GM12873 (cell line): ENCODE data around the gene ADORA3.

Experiments used
- TF ChIP-seq, protein P1 (sequence below): IDR thresholded peaks from 2 replicates; pipeline ENCODE4 v1.5.1; 2012; ENCODE audit warnings: low read depth, mild to moderate bottlenecking, moderate library complexity, low read length, control low read depth; ENCODE audit not compliant: insufficient read depth; ENCODE audit errors: missing control alignments

The ADORA3 gene

DNA sequence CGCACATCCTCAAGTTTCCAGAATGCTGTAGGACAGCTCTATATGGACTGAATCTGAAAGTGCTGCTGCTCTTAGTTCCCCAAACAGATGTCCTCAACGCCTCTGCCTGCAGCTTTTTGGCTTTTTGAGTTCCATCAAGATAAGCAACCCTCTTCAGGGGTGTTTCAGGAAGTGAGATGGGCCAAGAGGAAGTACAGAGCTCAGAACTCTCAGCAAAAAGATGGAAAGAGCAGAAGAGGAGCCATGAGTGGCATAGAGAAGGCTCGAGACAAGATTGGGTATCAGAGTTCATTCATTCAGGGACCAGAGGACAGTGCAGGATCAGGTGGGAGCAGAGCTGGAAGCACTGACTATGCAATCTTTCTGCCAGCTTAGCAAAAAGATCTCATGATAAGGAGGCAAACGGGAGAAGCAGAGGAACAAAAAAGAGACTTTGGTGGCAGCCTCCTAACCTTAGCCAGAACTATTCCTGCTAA, at the start of gene ADORA3, which contains the start of gene TMIGD3:
Gene ADORA3, minus strand, starts transcription at position 49 of the 476 bp plus-strand sequence. CDS start 279 bp downstream, outside the sequence.
Gene TMIGD3, minus strand, starts transcription at position 49 of the 476 bp plus-strand sequence. CDS start 279 bp downstream, outside the sequence.
- TF ChIP-seq, protein P1, sequence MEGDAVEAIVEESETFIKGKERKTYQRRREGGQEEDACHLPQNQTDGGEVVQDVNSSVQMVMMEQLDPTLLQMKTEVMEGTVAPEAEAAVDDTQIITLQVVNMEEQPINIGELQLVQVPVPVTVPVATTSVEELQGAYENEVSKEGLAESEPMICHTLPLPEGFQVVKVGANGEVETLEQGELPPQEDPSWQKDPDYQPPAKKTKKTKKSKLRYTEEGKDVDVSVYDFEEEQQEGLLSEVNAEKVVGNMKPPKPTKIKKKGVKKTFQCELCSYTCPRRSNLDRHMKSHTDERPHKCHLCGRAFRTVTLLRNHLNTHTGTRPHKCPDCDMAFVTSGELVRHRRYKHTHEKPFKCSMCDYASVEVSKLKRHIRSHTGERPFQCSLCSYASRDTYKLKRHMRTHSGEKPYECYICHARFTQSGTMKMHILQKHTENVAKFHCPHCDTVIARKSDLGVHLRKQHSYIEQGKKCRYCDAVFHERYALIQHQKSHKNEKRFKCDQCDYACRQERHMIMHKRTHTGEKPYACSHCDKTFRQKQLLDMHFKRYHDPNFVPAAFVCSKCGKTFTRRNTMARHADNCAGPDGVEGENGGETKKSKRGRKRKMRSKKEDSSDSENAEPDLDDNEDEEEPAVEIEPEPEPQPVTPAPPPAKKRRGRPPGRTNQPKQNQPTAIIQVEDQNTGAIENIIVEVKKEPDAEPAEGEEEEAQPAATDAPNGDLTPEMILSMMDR, result no peak

GRCh38 chr1:111553196-111553595, 49.8 kb upstream of the ADORA3 start:
- TF ChIP-seq, protein P1, result no peak

GRCh38 chr1:111552587-111552986, 49.2 kb upstream of the ADORA3 start:
- TF ChIP-seq, protein P1, result no peak

- TF ChIP-seq, protein P1, result no peak
These were observed 48.4 kb upstream of the ADORA3 start for GRCh38 chr1:111551623-111552411.

DNA sequence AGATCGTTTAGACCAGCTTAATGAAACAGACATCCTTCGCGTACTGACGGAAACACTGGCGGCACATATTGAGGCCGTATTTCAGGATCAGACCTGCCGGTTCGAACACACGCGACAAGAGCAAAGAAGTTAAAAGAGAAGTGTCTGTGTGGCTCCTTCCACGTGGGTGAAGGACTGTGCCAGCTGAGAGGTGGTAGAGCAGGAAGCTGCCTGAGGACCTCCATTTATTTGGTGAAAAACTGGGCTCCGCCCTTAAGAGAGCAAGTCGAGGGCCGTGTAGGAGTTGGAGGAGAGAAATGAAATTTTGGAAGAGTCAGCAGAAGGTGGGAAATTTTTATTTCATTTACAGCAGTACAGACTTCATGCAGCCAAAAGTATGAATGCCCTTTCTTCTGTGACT, 38.8 kb upstream of the ADORA3 start:
- TF ChIP-seq, protein P1, result no peak

DNA sequence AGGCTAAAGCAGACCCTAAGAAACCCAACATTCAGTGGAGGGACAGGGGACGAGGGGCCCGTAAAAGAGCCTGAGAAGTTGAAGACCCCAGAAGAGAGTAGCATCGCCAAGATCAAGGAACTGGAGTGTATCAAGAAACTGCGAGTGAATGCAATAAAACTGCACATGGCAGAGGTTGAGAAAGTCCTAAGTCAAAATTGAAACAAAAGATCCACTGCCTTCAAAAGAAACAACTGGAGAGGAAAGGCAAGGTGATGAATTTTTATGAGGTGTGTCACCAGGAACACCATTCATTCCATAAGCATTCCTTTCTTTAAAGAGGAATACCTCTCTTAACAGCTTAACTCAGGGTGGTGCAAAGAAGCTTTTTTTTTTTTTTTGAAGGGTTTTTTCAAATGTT, 38.3 kb upstream of the ADORA3 start:
- TF ChIP-seq, protein P1, result no peak

GRCh38 chr1:111540928-111541327, 37.5 kb upstream of the ADORA3 start:
- TF ChIP-seq, protein P1, result no peak
